ENCODE results near the gene FBXW8.

FBXW8 gene

DNA sequence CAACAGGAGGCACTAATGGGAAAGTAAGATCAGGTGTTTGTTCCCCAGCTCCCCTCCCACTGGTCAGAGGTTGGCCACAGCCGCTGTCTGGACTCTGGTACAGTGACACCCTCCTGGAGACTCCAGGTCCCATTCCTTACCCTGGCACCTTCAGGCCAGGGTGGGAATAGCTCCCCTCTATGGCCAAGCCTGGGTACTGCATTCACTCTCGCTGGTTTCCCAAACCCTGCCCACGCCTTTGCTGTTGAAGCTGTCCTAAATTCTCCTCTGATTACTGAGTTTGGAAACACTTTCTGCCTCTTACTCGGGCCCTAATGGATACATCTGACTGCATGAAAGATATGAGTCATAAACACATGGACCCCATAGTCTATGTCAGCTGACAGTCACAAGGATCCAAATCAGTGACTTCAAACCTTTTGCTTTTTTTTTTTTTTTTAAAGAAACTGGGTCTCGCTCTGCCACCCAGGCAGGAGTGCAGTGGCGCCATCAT lies 47.4 kb upstream of the FBXW8 start (continued):
- TF ChIP-seq, protein P1, sequence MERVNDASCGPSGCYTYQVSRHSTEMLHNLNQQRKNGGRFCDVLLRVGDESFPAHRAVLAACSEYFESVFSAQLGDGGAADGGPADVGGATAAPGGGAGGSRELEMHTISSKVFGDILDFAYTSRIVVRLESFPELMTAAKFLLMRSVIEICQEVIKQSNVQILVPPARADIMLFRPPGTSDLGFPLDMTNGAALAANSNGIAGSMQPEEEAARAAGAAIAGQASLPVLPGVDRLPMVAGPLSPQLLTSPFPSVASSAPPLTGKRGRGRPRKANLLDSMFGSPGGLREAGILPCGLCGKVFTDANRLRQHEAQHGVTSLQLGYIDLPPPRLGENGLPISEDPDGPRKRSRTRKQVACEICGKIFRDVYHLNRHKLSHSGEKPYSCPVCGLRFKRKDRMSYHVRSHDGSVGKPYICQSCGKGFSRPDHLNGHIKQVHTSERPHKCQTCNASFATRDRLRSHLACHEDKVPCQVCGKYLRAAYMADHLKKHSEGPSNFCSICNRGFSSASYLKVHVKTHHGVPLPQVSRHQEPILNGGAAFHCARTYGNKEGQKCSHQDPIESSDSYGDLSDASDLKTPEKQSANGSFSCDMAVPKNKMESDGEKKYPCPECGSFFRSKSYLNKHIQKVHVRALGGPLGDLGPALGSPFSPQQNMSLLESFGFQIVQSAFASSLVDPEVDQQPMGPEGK (tag by site-specific recombination; IDR thresholded peaks at IDR 0.05) = 0 out of 2 replicates have a peak, but pooled peaks have one; percentile 21
- TF ChIP-seq, protein P2, sequence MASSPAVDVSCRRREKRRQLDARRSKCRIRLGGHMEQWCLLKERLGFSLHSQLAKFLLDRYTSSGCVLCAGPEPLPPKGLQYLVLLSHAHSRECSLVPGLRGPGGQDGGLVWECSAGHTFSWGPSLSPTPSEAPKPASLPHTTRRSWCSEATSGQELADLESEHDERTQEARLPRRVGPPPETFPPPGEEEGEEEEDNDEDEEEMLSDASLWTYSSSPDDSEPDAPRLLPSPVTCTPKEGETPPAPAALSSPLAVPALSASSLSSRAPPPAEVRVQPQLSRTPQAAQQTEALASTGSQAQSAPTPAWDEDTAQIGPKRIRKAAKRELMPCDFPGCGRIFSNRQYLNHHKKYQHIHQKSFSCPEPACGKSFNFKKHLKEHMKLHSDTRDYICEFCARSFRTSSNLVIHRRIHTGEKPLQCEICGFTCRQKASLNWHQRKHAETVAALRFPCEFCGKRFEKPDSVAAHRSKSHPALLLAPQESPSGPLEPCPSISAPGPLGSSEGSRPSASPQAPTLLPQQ (tag by site-specific recombination; IDR thresholded peaks at IDR 0.05) = peak; percentile 25; the same call in 1 of the 2 replicates
- no peak for TF ChIP-seq ZNF626 (tag by site-specific recombination; IDR thresholded peaks at IDR 0.05)
- TF ChIP-seq, protein P3, sequence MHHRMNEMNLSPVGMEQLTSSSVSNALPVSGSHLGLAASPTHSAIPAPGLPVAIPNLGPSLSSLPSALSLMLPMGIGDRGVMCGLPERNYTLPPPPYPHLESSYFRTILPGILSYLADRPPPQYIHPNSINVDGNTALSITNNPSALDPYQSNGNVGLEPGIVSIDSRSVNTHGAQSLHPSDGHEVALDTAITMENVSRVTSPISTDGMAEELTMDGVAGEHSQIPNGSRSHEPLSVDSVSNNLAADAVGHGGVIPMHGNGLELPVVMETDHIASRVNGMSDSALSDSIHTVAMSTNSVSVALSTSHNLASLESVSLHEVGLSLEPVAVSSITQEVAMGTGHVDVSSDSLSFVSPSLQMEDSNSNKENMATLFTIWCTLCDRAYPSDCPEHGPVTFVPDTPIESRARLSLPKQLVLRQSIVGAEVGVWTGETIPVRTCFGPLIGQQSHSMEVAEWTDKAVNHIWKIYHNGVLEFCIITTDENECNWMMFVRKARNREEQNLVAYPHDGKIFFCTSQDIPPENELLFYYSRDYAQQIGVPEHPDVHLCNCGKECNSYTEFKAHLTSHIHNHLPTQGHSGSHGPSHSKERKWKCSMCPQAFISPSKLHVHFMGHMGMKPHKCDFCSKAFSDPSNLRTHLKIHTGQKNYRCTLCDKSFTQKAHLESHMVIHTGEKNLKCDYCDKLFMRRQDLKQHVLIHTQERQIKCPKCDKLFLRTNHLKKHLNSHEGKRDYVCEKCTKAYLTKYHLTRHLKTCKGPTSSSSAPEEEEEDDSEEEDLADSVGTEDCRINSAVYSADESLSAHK (tag by site-specific recombination; IDR thresholded peaks at IDR 0.05) = no peak
- TF ChIP-seq, protein P4, sequence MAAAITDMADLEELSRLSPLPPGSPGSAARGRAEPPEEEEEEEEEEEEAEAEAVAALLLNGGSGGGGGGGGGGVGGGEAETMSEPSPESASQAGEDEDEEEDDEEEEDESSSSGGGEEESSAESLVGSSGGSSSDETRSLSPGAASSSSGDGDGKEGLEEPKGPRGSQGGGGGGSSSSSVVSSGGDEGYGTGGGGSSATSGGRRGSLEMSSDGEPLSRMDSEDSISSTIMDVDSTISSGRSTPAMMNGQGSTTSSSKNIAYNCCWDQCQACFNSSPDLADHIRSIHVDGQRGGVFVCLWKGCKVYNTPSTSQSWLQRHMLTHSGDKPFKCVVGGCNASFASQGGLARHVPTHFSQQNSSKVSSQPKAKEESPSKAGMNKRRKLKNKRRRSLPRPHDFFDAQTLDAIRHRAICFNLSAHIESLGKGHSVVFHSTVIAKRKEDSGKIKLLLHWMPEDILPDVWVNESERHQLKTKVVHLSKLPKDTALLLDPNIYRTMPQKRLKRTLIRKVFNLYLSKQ (tag by site-specific recombination; IDR thresholded peaks at IDR 0.05; ENCODE audit: borderline replicate concordance) = no peak
- no peak for TF ChIP-seq ZNF521 (tag by site-specific recombination; IDR thresholded peaks at IDR 0.05)
- no peak for TF ChIP-seq ZNF292 (tag by site-specific recombination; IDR thresholded peaks at IDR 0.05; ENCODE audit: borderline replicate concordance, low read depth)
- no peak for TF ChIP-seq ZNF48 (tag by site-specific recombination; IDR thresholded peaks at IDR 0.05)
- TF ChIP-seq ZNF155 (tag by site-specific recombination; IDR thresholded peaks at IDR 0.05) = no peak
- TF ChIP-seq GFI1B (tag by site-specific recombination; IDR thresholded peaks at IDR 0.05) = no peak
- peak; percentile 62 for TF ChIP-seq PRDM1 (tag by site-specific recombination; IDR thresholded peaks at IDR 0.05)
- no peak for TF ChIP-seq ZNF664 (tag by site-specific recombination; IDR thresholded peaks at IDR 0.05)
- no peak for TF ChIP-seq FEZF1 (tag by site-specific recombination; IDR thresholded peaks at IDR 0.05)
- TF ChIP-seq ZNF311 (tag by site-specific recombination; IDR thresholded peaks at IDR 0.05; ENCODE audit: borderline replicate concordance) = no peak
- TF ChIP-seq ZNF654 (tag by site-specific recombination; IDR thresholded peaks at IDR 0.05; ENCODE audit: low read depth) = peak; percentile 34
- TF ChIP-seq ZNF571 (tag by site-specific recombination; IDR thresholded peaks at IDR 0.05) = no peak
- TF ChIP-seq ZNF391 (tag by site-specific recombination; IDR thresholded peaks at IDR 0.05; ENCODE audit: borderline replicate concordance, low read depth) = no peak
- no peak for TF ChIP-seq ZSCAN16 (tag by site-specific recombination; IDR thresholded peaks at IDR 0.05)
- no peak for TF ChIP-seq ZNF394 (tag by site-specific recombination; IDR thresholded peaks at IDR 0.05; ENCODE audit: borderline replicate concordance)
- no peak for TF ChIP-seq ZNF211 (tag by site-specific recombination; IDR thresholded peaks at IDR 0.05; ENCODE audit: low read depth)
- TF ChIP-seq RBAK (tag by site-specific recombination; IDR thresholded peaks at IDR 0.05) = no peak
- no peak for TF ChIP-seq ZNF169 (tag by site-specific recombination; IDR thresholded peaks at IDR 0.05)
- TF ChIP-seq, protein P5, sequence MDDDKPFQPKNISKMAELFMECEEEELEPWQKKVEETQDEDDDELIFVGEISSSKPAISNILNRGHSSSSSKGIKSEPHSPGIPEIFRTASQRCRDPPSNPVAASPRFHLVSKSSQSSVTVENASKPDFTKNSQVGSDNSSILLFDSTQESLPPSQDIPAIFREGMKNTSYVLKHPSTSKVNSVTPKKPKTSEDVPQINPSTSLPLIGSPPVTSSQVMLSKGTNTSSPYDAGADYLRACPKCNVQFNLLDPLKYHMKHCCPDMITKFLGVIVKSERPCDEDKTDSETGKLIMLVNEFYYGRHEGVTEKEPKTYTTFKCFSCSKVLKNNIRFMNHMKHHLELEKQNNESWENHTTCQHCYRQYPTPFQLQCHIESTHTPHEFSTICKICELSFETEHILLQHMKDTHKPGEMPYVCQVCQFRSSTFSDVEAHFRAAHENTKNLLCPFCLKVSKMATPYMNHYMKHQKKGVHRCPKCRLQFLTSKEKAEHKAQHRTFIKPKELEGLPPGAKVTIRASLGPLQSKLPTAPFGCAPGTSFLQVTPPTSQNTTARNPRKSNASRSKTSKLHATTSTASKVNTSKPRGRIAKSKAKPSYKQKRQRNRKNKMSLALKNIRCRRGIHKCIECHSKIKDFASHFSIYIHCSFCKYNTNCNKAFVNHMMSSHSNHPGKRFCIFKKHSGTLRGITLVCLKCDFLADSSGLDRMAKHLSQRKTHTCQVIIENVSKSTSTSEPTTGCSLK (tag by site-specific recombination; IDR thresholded peaks at IDR 0.05) = no peak
- TF ChIP-seq ZFP37 (tag by site-specific recombination; IDR thresholded peaks at IDR 0.05) = no peak
- TF ChIP-seq, protein P6, sequence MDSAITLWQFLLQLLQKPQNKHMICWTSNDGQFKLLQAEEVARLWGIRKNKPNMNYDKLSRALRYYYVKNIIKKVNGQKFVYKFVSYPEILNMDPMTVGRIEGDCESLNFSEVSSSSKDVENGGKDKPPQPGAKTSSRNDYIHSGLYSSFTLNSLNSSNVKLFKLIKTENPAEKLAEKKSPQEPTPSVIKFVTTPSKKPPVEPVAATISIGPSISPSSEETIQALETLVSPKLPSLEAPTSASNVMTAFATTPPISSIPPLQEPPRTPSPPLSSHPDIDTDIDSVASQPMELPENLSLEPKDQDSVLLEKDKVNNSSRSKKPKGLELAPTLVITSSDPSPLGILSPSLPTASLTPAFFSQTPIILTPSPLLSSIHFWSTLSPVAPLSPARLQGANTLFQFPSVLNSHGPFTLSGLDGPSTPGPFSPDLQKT (IDR thresholded peaks at IDR 0.05; ENCODE audit: borderline replicate concordance, low read depth, low read length) = no peak
- no peak for TF ChIP-seq ZNF23 (tag by site-specific recombination; IDR thresholded peaks at IDR 0.05; ENCODE audit: borderline replicate concordance)
- no peak for TF ChIP-seq ZIC2 (tag by site-specific recombination; IDR thresholded peaks at IDR 0.05)
- TF ChIP-seq ZNF624 (tag by site-specific recombination; IDR thresholded peaks at IDR 0.05) = no peak
- no peak for TF ChIP-seq MEIS1 (CRISPR knock-in tag; IDR thresholded peaks at IDR 0.05; ENCODE audit: borderline replicate concordance)
- 0 out of 2 replicates have a peak, but pooled peaks have one; percentile 43 for TF ChIP-seq IKZF3 (tag by site-specific recombination; IDR thresholded peaks at IDR 0.05)
- no peak for TF ChIP-seq SCRT1 (tag by site-specific recombination; IDR thresholded peaks at IDR 0.05; ENCODE audit: borderline replicate concordance)
